WERI-Rb-1 (cell line): ENCODE results near the gene NADK.

Source experiments
- DNase-seq: peaks from one replicate; pipeline ENCODE4 v3.0.0-alpha.2; 2020
- H3K27ac ChIP-seq: fragments of 250-450 bp; sonication (Bioruptor Pico); 2 replicates; pipeline ENCODE4 v1.5.1; 2020; ENCODE audit warnings: mild to moderate bottlenecking, moderate library complexity
- H3K27me3 ChIP-seq: fragments of 250-450 bp; sonication (Bioruptor Pico); 2 replicates; pipeline ENCODE4 v1.5.1; 2021; ENCODE audit warnings: mild to moderate bottlenecking, low read depth, moderate library complexity; ENCODE audit not compliant: insufficient read depth, severe bottlenecking
- H3K36me3 ChIP-seq: fragments of 250-450 bp; sonication (Bioruptor Pico); 2 replicates; pipeline ENCODE4 v1.5.1; 2020; ENCODE audit warnings: mild to moderate bottlenecking, moderate library complexity
- H3K4me3 ChIP-seq: 2 replicates; pipeline ENCODE4 v1.5.1; 2011; ENCODE audit warnings: low read depth, mild to moderate bottlenecking, control low read depth, low read length
- H3K9me3 ChIP-seq: fragments of 250-450 bp; sonication (Bioruptor Pico); 2 replicates; pipeline ENCODE4 v1.5.1; 2021; ENCODE audit warnings: mild to moderate bottlenecking, moderate library complexity; ENCODE audit not compliant: severe bottlenecking
- CTCF ChIP-seq: IDR thresholded peaks from 2 replicates; pipeline ENCODE4 v1.5.1; 2011; ENCODE audit warnings: low read depth, mild to moderate bottlenecking, control low read depth, inconsistent platforms, low read length

NADK gene

GRCh38 chr1:1759456-1760344 is 18.6 kb downstream of the NADK start:
- no peaks in the 10 kb centered on the region for H3K27me3 ChIP-seq
- no peak overlapping the region for H3K4me3 ChIP-seq
- DNase-seq: no peak
- H3K9me3 ChIP-seq: no peaks in the 10 kb centered on the region
- TF ChIP-seq CTCF: no peak
- H3K27ac ChIP-seq: no peak overlapping the region
- peaks cover 88% of the 10 kb centered on the region for H3K36me3 ChIP-seq

- Histone ChIP-seq H3K9me3 (no peaks in the 10 kb centered on the region), H3K27me3 (no peaks in the 10 kb centered on the region), H3K27ac (no peak overlapping the region), H3K4me3 (no peak overlapping the region), H3K36me3 (peaks cover 88% of the 10 kb centered on the region)
- no peak for DNase-seq
- no peak for TF ChIP-seq CTCF
Measured at GRCh38 chr1:1758692-1759455, 19.4 kb downstream of the NADK start.

GRCh38 chr1:1758059-1758621 is 20.1 kb downstream of the NADK start:
- no peak for DNase-seq
- no peaks in the 10 kb centered on the region for H3K9me3 ChIP-seq
- no peak overlapping the region for H3K27ac ChIP-seq
- TF ChIP-seq CTCF: no peak
- no peak overlapping the region for H3K4me3 ChIP-seq
- H3K36me3 ChIP-seq: peaks cover 88% of the 10 kb centered on the region
- no peaks in the 10 kb centered on the region for H3K27me3 ChIP-seq

- H3K4me3 ChIP-seq: no peak overlapping the region
- no peak overlapping the region for H3K27ac ChIP-seq
- H3K9me3 ChIP-seq: no peaks in the 10 kb centered on the region
- H3K36me3 ChIP-seq: peaks cover 82% of the 10 kb centered on the region
- no peak for DNase-seq
- H3K27me3 ChIP-seq: no peaks in the 10 kb centered on the region
- no peak for TF ChIP-seq CTCF
Measured at GRCh38 chr1:1757422-1758058, 20.7 kb downstream of the NADK start.

GRCh38 chr1:1756661-1757421 is 21.4 kb downstream of the NADK start:
- no peak overlapping the region for H3K4me3 ChIP-seq
- peaks cover 75% of the 10 kb centered on the region for H3K36me3 ChIP-seq
- no peak for DNase-seq
- no peaks in the 10 kb centered on the region for H3K9me3 ChIP-seq
- no peak for TF ChIP-seq CTCF
- H3K27ac ChIP-seq: no peak overlapping the region
- no peaks in the 10 kb centered on the region for H3K27me3 ChIP-seq
